GM19025 (cell line): ENCODE data around the gene CST6.

Source experiments
- ATAC-seq: cut with Tn5 transposase; IDR thresholded peaks from one replicate; pipeline ENCODE4 v1.9.1; 2021; ENCODE audit warnings: mild to moderate bottlenecking, low read depth, moderate library complexity; ENCODE audit not compliant: unreplicated experiment

The CST6 gene

GRCh38 chr11:66011785-66012303 is at the start of gene CST6:
Gene CST6, plus strand, starts transcription at chr11:66012008. Its CDS starts 37 bp downstream, at chr11:66012045.
- ATAC-seq = no peak

GRCh38 chr11:65962141-65962564 is 49.7 kb upstream of the CST6 start:
- no peak for ATAC-seq

GRCh38 chr11:65964906-65965305 is 46.9 kb upstream of the CST6 start:
- ATAC-seq = no peak

GRCh38 chr11:65965986-65966762 is 45.6 kb upstream of the CST6 start:
- no peak for ATAC-seq

- no peak for ATAC-seq
Measured at GRCh38 chr11:65967329-65967934, 44.4 kb upstream of the CST6 start.

- no peak for ATAC-seq
Measured at GRCh38 chr11:65968600-65969482, 43.0 kb upstream of the CST6 start.

GRCh38 chr11:65972116-65972515 is 39.7 kb upstream of the CST6 start:
- no peak for ATAC-seq

- ATAC-seq = no peak
Measured at GRCh38 chr11:65973439-65974110, 38.2 kb upstream of the CST6 start.

GRCh38 chr11:65975771-65976170 is 36.0 kb upstream of the CST6 start:
- ATAC-seq = no peak

- no peak for ATAC-seq
Measured at GRCh38 chr11:65976216-65977176, 35.3 kb upstream of the CST6 start.

- no peak for ATAC-seq
Measured at GRCh38 chr11:65977621-65978390, 34.0 kb upstream of the CST6 start.

GRCh38 chr11:65978391-65979238 is 33.2 kb upstream of the CST6 start:
- no peak for ATAC-seq

GRCh38 chr11:65979261-65979759 is 32.5 kb upstream of the CST6 start:
- no peak for ATAC-seq

GRCh38 chr11:65981101-65981740 is 30.6 kb upstream of the CST6 start:
- ATAC-seq = no peak

- no peak for ATAC-seq
Measured at GRCh38 chr11:65981972-65982823, 29.6 kb upstream of the CST6 start.
